Stomach (tissue), 9 donors: ENCODE results near the gene DDAH1. TPM values are rescaled to one million over a fixed set of nuclear protein-coding genes. Genes with fewer than 3 reads are reported as not detected.

Experiments used
- DNase-seq, 2 donors: peaks; one replicate each; pipeline versions ENCODE4 v3.0.0 to v3.0.0-alpha.2; 2013 to 2019
- H3K27ac ChIP-seq, 5 donors: fragments of 200-600 bp in 4 of 5; sonication (generic) in 4 of 5; one replicate each; pipeline ENCODE4 v1.5.1; 2013 to 2019; ENCODE audit warnings: mild to moderate bottlenecking in 1 of 5, moderate library complexity in 1 of 5
- H3K27me3 ChIP-seq, 3 donors: fragments of 200-600 bp; sonication (generic); one replicate each; pipeline ENCODE4 v1.5.1; 2017 to 2019; ENCODE audit warnings: mixed run types in 1 of 3
- H3K36me3 ChIP-seq, 4 donors: fragments of 200-600 bp; sonication (generic); 1 replicate in 3 of 4; 2 replicates in 1 of 4; pipeline ENCODE4 v1.5.1; 2016 to 2019
- H3K4me1 ChIP-seq, 4 donors: fragments of 200-600 bp; sonication (generic); one replicate each; pipeline ENCODE4 v1.5.1; 2016 to 2019
- H3K4me3 ChIP-seq, 4 donors: fragments of 200-600 bp; sonication (generic) in 3 of 4; one replicate each; pipeline ENCODE4 v1.5.1; 2016 to 2019; ENCODE audit warnings: mild to moderate bottlenecking in 1 of 4
- H3K9me3 ChIP-seq, 4 donors: fragments of 200-600 bp; sonication (generic); one replicate each; pipeline ENCODE4 v1.5.1; 2016 to 2019
- EP300 ChIP-seq: sonication (generic); formaldehyde crosslinking; IDR thresholded peaks from one replicate; pipeline ENCODE4 v1.6.1; 2017; ENCODE audit warnings: antibody characterized with exemption
- POLR2A ChIP-seq, 4 donors: fragments of 450-650 bp; IDR thresholded peaks; one replicate each; pipeline ENCODE4 v1.6.1; 2016; ENCODE audit warnings: antibody characterized with exemption in 4 of 4, control low read depth in 2 of 4, mild to moderate bottlenecking in 1 of 4, moderate library complexity in 1 of 4
- POLR2AphosphoS5 ChIP-seq, 3 donors: sonication (generic); formaldehyde crosslinking; IDR thresholded peaks; one replicate each; pipeline ENCODE4 v1.6.1; 2016; ENCODE audit warnings: antibody characterized with exemption in 3 of 3
- WGBS, 5 donors: extraction: QIAGEN DNeasy Blood & Tissue Kit in 3 of 5; methylation state at CpG; one replicate each; pipeline versions ENCODE4 v1.1.5 to v1.1.7; 2013 to 2018; 5-methylcytosine and 5-hydroxymethylcytosine counted together
- intact Hi-C: fragments of 100-400 bp; cut with DNase I; formaldehyde crosslinking; loops from one replicate; pipeline ENCODE4 v1.15.1; 2023; ENCODE audit warnings: low total_unique reads
- polyA plus RNA-seq, 3 donors: library from polyadenylated mRNA; stranded (reverse); fragments of 200-250 nt; gene quantifications; one replicate each; pipeline ENCODE4 v1.2.3, GENCODE V29; 2013
- total RNA-seq, 5 donors: library from RNA; depleted of rRNA; stranded (reverse); fragments of >200 nt; gene quantifications; one replicate each; pipeline versions ENCODE4 v1.1.0 to v1.2.3, GENCODE V29; 2014 to 2016
- TF ChIP-seq, protein P1 (sequence below), 7 experiments: fragments of 450-650 bp in 4 of 7; fragments of 200-600 bp in 3 of 7; sonication (generic) in 3 of 7; IDR thresholded peaks; one replicate each; pipeline ENCODE4 v1.5.1; 2016 to 2019; ENCODE audit warnings: antibody characterized with exemption in 7 of 7, control low read depth in 2 of 7, mild to moderate bottlenecking in 1 of 7
- donor health status: healthy with polysubstance abuse.
- donor health status: Bipolar disorder and iron deficiency.
- donor health status: healthy.

The DDAH1 gene
- total and polyA plus RNA-seq, 8 donors = 10.6 to 113 (median 42.3) TPM

DNA sequence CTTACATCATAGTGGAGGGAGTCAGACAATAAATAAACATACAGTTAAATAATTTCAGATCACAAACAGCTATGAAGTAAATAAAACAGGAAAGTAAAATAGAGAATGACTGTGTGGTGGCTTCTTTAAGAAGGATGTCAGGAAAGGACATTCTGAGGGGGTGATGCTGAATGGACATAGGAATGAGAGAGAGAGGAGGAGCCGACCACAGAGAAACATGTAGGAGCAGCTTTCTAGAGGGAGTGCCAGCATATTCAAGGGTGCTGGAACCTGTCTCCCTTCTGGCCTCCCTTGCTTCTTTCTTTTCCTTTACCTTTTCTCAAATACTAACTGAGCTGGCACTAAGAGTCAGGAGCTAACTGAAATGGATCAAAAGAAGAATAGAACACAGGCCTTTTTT lies 168.0 kb downstream of the DDAH1 start:
- TF ChIP-seq EP300 (no peak), POLR2AphosphoS5 (IDR thresholded peaks at IDR 0.05) (no peak), POLR2A (IDR thresholded peaks at IDR 0.05) (no peak)
- TF ChIP-seq, protein P1, sequence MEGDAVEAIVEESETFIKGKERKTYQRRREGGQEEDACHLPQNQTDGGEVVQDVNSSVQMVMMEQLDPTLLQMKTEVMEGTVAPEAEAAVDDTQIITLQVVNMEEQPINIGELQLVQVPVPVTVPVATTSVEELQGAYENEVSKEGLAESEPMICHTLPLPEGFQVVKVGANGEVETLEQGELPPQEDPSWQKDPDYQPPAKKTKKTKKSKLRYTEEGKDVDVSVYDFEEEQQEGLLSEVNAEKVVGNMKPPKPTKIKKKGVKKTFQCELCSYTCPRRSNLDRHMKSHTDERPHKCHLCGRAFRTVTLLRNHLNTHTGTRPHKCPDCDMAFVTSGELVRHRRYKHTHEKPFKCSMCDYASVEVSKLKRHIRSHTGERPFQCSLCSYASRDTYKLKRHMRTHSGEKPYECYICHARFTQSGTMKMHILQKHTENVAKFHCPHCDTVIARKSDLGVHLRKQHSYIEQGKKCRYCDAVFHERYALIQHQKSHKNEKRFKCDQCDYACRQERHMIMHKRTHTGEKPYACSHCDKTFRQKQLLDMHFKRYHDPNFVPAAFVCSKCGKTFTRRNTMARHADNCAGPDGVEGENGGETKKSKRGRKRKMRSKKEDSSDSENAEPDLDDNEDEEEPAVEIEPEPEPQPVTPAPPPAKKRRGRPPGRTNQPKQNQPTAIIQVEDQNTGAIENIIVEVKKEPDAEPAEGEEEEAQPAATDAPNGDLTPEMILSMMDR (IDR thresholded peaks at IDR 0.05) = no peak
- 33 to 44% (median 41%) methylated on average over 1 of the region's 1 CpG for WGBS, 5 donors
- Histone ChIP-seq H3K27ac (peak overlapping the region; percentile 73 to 91 (median 80)), H3K4me3 (no peak overlapping the region), H3K9me3 (no peaks in the 10 kb centered on the region), H3K27me3 (no peaks in the 10 kb centered on the region), H3K36me3 (no peaks in the 10 kb centered on the region), H3K4me1 (peaks cover 11 to 31% (median 23%) of the 10 kb centered on the region in 4 donors)
- DNase-seq = no peak
- intact Hi-C loops = no loop called here

- 60 to 96% (median 86%) methylated on average over 2 to 4 of the region's 4 CpGs for WGBS, 5 donors
- Histone ChIP-seq H3K9me3 (no peaks in the 10 kb centered on the region), H3K27ac (no peak overlapping the region), H3K4me1 (peaks cover 11 to 31% (median 23%) of the 10 kb centered on the region in 4 donors), H3K4me3 (no peak overlapping the region), H3K27me3 (no peaks in the 10 kb centered on the region), H3K36me3 (no peaks in the 10 kb centered on the region)
- no peak for TF ChIP-seq EP300
- TF ChIP-seq, protein P1 (IDR thresholded peaks at IDR 0.05) = no peak
- no peak for TF ChIP-seq POLR2A (IDR thresholded peaks at IDR 0.05)
- TF ChIP-seq POLR2AphosphoS5 (IDR thresholded peaks at IDR 0.05) = no peak
- intact Hi-C loops = no loop called here
- no peak for DNase-seq
These were observed 169.3 kb downstream of the DDAH1 start for GRCh38 chr1:85295654-85296053.

DNA sequence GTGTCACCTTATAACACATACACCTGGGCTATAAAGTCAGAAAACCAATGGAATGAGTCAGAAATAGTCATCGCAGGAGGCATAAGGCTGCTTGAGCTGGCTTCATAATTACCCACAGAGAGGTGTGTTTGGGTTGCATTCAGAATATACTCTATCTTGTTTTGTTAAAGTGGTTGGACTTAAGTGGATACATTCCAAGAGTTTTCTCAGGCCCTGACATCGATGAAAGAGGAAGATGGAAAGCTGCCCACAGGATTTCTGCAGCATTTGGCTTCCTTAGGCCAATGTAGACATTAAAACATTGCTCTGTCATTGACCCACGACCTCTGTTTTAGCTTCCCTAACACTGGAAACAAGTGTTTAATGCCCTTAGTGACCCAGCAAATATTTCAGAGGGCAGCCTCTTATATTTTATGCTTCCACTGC lies 169.9 kb downstream of the DDAH1 start:
- H3K4me1 ChIP-seq = peaks cover 11 to 31% (median 24%) of the 10 kb centered on the region in 4 donors
- no peak for DNase-seq
- no peaks in the 10 kb centered on the region for H3K9me3 ChIP-seq
- no peak for TF ChIP-seq POLR2AphosphoS5 (IDR thresholded peaks at IDR 0.05)
- TF ChIP-seq, protein P1 (IDR thresholded peaks at IDR 0.05) = no peak
- no peak for TF ChIP-seq EP300
- no peak for TF ChIP-seq POLR2A (IDR thresholded peaks at IDR 0.05)
- H3K36me3 ChIP-seq = no peaks in the 10 kb centered on the region
- H3K4me3 ChIP-seq = no peak overlapping the region
- H3K27ac ChIP-seq = no peak overlapping the region
- WGBS, 5 donors = 36 to 44% (median 39%) methylated on average over 3 of the region's 3 CpGs
- no peaks in the 10 kb centered on the region for H3K27me3 ChIP-seq
- intact Hi-C loops = no loop called here

DNA sequence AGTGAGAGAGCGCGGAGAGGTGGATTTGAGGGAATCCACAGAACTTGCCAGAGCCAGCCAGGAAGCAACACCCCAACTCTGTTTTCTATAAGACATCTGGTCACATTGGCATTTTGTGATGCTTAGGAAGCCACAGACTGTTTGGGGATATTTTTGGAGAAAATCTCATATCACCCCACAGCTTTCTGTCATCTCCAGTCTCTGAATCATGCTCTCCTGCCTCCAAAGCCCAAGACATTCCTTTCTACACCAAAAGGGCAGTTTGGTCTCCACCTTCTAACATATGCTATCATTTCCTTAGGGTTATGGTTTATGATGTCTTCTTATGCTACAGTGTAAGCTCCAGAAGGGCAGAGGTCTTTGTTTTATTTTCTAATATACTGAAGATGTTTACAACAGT lies 174.1 kb downstream of the DDAH1 start:
- Histone ChIP-seq H3K27me3 (no peaks in the 10 kb centered on the region), H3K4me3 (no peak overlapping the region), H3K36me3 (no peaks in the 10 kb centered on the region), H3K4me1 (peaks cover 0 to 8% (median 1%) of the 10 kb centered on the region in 4 donors), H3K27ac (no peak overlapping the region), H3K9me3 (no peaks in the 10 kb centered on the region)
- 97 to 100% (median 100%) methylated on average over 2 of the region's 2 CpGs for WGBS, 5 donors
- intact Hi-C loops = no loop called here
- no peak for TF ChIP-seq POLR2A (IDR thresholded peaks at IDR 0.05)
- TF ChIP-seq, protein P1 (IDR thresholded peaks at IDR 0.05) = no peak
- no peak for TF ChIP-seq POLR2AphosphoS5 (IDR thresholded peaks at IDR 0.05)
- TF ChIP-seq EP300 = no peak
- DNase-seq = no peak
